Effector memory CD8-positive, alpha-beta T cell (primary cell): ENCODE measurements around the gene TRPV3.

ENCODE experiments used
- ATAC-seq: fragments of 150-1000 bp; cut with Tn5 transposase; replicated peaks from 2 replicates; pipeline ENCODE4 v1.10.0; 2021; ENCODE audit warnings: mild to moderate bottlenecking, moderate library complexity
- DNase-seq, 3 experiments: peaks; one replicate each; pipeline ENCODE4 v3.0.0; 2021
- H3K27ac Mint-ChIP-seq, 2 donors: one replicate each; pipeline ENCODE4 v1.8.0; 2022; ENCODE audit warnings: mild to moderate bottlenecking in 2 of 2, mixed read lengths in 2 of 2, moderate library complexity in 2 of 2
- H3K27me3 Mint-ChIP-seq, 2 donors: one replicate each; pipeline ENCODE4 v1.8.0; 2022; ENCODE audit warnings: mixed read lengths in 2 of 2
- H3K36me3 Mint-ChIP-seq: one replicate; pipeline ENCODE4 v1.8.0; 2022; ENCODE audit warnings: mild to moderate bottlenecking, moderate library complexity, mixed read lengths; ENCODE audit not compliant: insufficient read depth
- H3K4me1 Mint-ChIP-seq, 2 donors: one replicate each; pipeline ENCODE4 v1.8.0; 2022; ENCODE audit warnings: low read depth in 2 of 2, mixed read lengths in 2 of 2
- H3K4me3 Mint-ChIP-seq, 2 donors: one replicate each; pipeline ENCODE4 v1.8.0; 2022; ENCODE audit warnings: mild to moderate bottlenecking in 2 of 2, mixed read lengths in 2 of 2, moderate library complexity in 2 of 2
- H3K9me3 Mint-ChIP-seq, 2 donors: one replicate each; pipeline ENCODE4 v1.8.0; 2022; ENCODE audit warnings: mixed read lengths in 2 of 2
- total RNA-seq, 9 experiments: gene quantifications; one replicate each; lab custom pipeline; 2026; lab: John Stamatoyannopoulos, UW

TRPV3 gene
- 0.54 to 3.5 (median 1.6) reads per million in 9 experiments for total RNA-seq

- peak within 1 kb of the TSS; percentile 14 to 30 for H3K4me3 Mint-ChIP-seq
- peak within 1 kb of the TSS in 1 of 2 donors; percentile 78 for H3K27ac Mint-ChIP-seq
- H3K4me1 Mint-ChIP-seq, result peaks cover 9 to 12% of the 10 kb centered on the region in 2 donors
- H3K9me3 Mint-ChIP-seq, result no peaks in the 10 kb centered on the region
- H3K27me3 Mint-ChIP-seq, result peaks cover 16 to 41% of the 10 kb centered on the region in 2 donors
- peak; percentile 20 to 30 (median 29) for DNase-seq
- peak; percentile 66 for ATAC-seq
- no peaks in the 10 kb centered on the region for H3K36me3 Mint-ChIP-seq
Observed at GRCh38 chr17:3557768-3558583, at the start of gene TRPV3. Gene TRPV3 (minus strand): TSS chr17:3557812. CDS start chr17:3554850, 2,962 bp downstream.

- no peak overlapping the region for H3K27ac Mint-ChIP-seq
- H3K4me1 Mint-ChIP-seq, result peaks cover 0 to 2% of the 10 kb centered on the region in 2 donors
- DNase-seq (no peak), ATAC-seq (no peak)
- H3K27me3 Mint-ChIP-seq, result no peaks in the 10 kb centered on the region
- peaks cover 12% of the 10 kb centered on the region for H3K36me3 Mint-ChIP-seq
- H3K9me3 Mint-ChIP-seq, result no peaks in the 10 kb centered on the region
- no peak overlapping the region for H3K4me3 Mint-ChIP-seq
Observed at GRCh38 chr17:3603870-3604259, 46.3 kb upstream of the TRPV3 start.

GRCh38 chr17:3603119-3603869 is 45.7 kb upstream of the TRPV3 start:
- Mint-ChIP-seq H3K36me3 (peaks cover 11% of the 10 kb centered on the region), H3K4me1 (peaks cover 0 to 2% of the 10 kb centered on the region in 2 donors), H3K27me3 (no peaks in the 10 kb centered on the region), H3K4me3 (no peak overlapping the region), H3K9me3 (no peaks in the 10 kb centered on the region), H3K27ac (no peak overlapping the region)
- ATAC-seq, result no peak
- no peak for DNase-seq

GRCh38 chr17:3602499-3602898 is 44.9 kb upstream of the TRPV3 start:
- ATAC-seq, result no peak
- H3K27me3 Mint-ChIP-seq, result no peaks in the 10 kb centered on the region
- H3K4me1 Mint-ChIP-seq, result peaks cover 0 to 5% of the 10 kb centered on the region in 2 donors
- no peak overlapping the region for H3K27ac Mint-ChIP-seq
- H3K4me3 Mint-ChIP-seq, result no peak overlapping the region
- peak in 1 of 3 experiments; percentile 5 for DNase-seq
- no peaks in the 10 kb centered on the region for H3K9me3 Mint-ChIP-seq
- peaks cover 3% of the 10 kb centered on the region for H3K36me3 Mint-ChIP-seq

- peaks cover 0 to 5% of the 10 kb centered on the region in 2 donors for H3K4me1 Mint-ChIP-seq
Observed at GRCh38 chr17:3600529-3601205, 43.1 kb upstream of the TRPV3 start.

GRCh38 chr17:3598078-3598477 is 40.5 kb upstream of the TRPV3 start:
- Mint-ChIP-seq H3K27ac (no peak overlapping the region), H3K4me1 (peaks cover 0 to 5% of the 10 kb centered on the region in 2 donors), H3K4me3 (no peak overlapping the region), H3K36me3 (no peaks in the 10 kb centered on the region), H3K27me3 (no peaks in the 10 kb centered on the region), H3K9me3 (no peaks in the 10 kb centered on the region)
- ATAC-seq, result no peak
- DNase-seq, result no peak

More at GRCh38 chr17:3600529-3601205, 43.1 kb upstream of the TRPV3 start:
- Mint-ChIP-seq H3K27ac (no peak overlapping the region), H3K9me3 (no peaks in the 10 kb centered on the region), H3K36me3 (no peaks in the 10 kb centered on the region), H3K4me3 (no peak overlapping the region), H3K27me3 (no peaks in the 10 kb centered on the region)
- no peak for DNase-seq
- ATAC-seq, result no peak

GRCh38 chr17:3596804-3597464 is 39.3 kb upstream of the TRPV3 start:
- Mint-ChIP-seq H3K27ac (no peak overlapping the region), H3K9me3 (no peaks in the 10 kb centered on the region), H3K4me1 (peaks cover 0 to 5% of the 10 kb centered on the region in 2 donors), H3K36me3 (peaks cover 3% of the 10 kb centered on the region), H3K4me3 (no peak overlapping the region), H3K27me3 (no peaks in the 10 kb centered on the region)
- no peak for DNase-seq
- ATAC-seq, result no peak

GRCh38 chr17:3594976-3595375 is 37.4 kb upstream of the TRPV3 start:
- Mint-ChIP-seq H3K27me3 (no peaks in the 10 kb centered on the region), H3K27ac (peak overlapping the region in 1 of 2 donors; percentile 58), H3K4me1 (peaks cover 0 to 2% of the 10 kb centered on the region in 2 donors), H3K36me3 (peaks cover 3% of the 10 kb centered on the region), H3K4me3 (no peak overlapping the region), H3K9me3 (no peaks in the 10 kb centered on the region)
- DNase-seq, result no peak
- no peak for ATAC-seq

- H3K27ac Mint-ChIP-seq, result peak overlapping the region in 1 of 2 donors; percentile 58
- DNase-seq (no peak), ATAC-seq (no peak)
- H3K36me3 Mint-ChIP-seq, result peaks cover 3% of the 10 kb centered on the region
- H3K4me3 Mint-ChIP-seq, result no peak overlapping the region
- H3K4me1 Mint-ChIP-seq, result peaks cover 0 to 2% of the 10 kb centered on the region in 2 donors
- no peaks in the 10 kb centered on the region for H3K9me3 Mint-ChIP-seq
- H3K27me3 Mint-ChIP-seq, result no peaks in the 10 kb centered on the region
Observed at GRCh38 chr17:3594051-3594800, 36.6 kb upstream of the TRPV3 start.

GRCh38 chr17:3593384-3593783 is 35.8 kb upstream of the TRPV3 start:
- no peaks in the 10 kb centered on the region for H3K27me3 Mint-ChIP-seq

GRCh38 chr17:3592216-3592860 is 34.7 kb upstream of the TRPV3 start:
- H3K27ac Mint-ChIP-seq, result no peak overlapping the region
- H3K9me3 Mint-ChIP-seq, result no peaks in the 10 kb centered on the region
- no peak for ATAC-seq
- H3K4me3 Mint-ChIP-seq, result no peak overlapping the region
- no peaks in the 10 kb centered on the region for H3K4me1 Mint-ChIP-seq
- peaks cover 13% of the 10 kb centered on the region for H3K36me3 Mint-ChIP-seq
- H3K27me3 Mint-ChIP-seq, result no peaks in the 10 kb centered on the region
- DNase-seq, result no peak

More at GRCh38 chr17:3593384-3593783, 35.8 kb upstream of the TRPV3 start:
- Mint-ChIP-seq H3K4me3 (no peak overlapping the region), H3K27ac (no peak overlapping the region), H3K4me1 (peaks cover 0 to 2% of the 10 kb centered on the region in 2 donors), H3K36me3 (peaks cover 6% of the 10 kb centered on the region), H3K9me3 (no peaks in the 10 kb centered on the region)
- ATAC-seq (no peak), DNase-seq (no peak)

- Mint-ChIP-seq H3K27me3 (no peaks in the 10 kb centered on the region), H3K4me1 (no peaks in the 10 kb centered on the region), H3K4me3 (no peak overlapping the region), H3K27ac (no peak overlapping the region), H3K36me3 (peaks cover 14% of the 10 kb centered on the region), H3K9me3 (no peaks in the 10 kb centered on the region)
- no peak for DNase-seq
- ATAC-seq, result no peak
Observed at GRCh38 chr17:3590768-3591167, 33.2 kb upstream of the TRPV3 start.
